Measurements from ENCODE around the gene BTBD8.
"Not testable (repeated sequence)": the region's sequence is repeated elsewhere in the genome, so short reads cannot be mapped to it uniquely, and the experiment has no call there.

DNA sequence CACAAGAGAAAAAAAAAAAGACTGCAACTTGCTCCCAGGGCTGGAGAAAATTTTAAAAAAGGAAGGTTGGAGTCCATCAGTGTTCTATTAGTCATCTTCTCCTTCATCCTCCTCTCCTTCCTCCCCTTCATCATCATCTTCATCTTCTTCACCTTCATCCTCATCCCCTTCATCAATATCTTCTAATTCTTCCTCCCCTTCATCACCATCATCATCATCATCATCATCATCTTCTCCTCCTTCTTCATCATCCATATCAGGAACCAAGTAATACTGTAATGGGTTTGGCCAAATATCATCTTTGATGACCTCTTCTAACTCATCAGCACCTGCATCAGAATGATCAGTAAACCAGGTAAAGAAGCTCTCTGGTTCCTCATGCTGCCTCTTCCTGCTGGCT lies 5.7 kb upstream of the BTBD8 start:
- TF ChIP-seq, protein P1, sequence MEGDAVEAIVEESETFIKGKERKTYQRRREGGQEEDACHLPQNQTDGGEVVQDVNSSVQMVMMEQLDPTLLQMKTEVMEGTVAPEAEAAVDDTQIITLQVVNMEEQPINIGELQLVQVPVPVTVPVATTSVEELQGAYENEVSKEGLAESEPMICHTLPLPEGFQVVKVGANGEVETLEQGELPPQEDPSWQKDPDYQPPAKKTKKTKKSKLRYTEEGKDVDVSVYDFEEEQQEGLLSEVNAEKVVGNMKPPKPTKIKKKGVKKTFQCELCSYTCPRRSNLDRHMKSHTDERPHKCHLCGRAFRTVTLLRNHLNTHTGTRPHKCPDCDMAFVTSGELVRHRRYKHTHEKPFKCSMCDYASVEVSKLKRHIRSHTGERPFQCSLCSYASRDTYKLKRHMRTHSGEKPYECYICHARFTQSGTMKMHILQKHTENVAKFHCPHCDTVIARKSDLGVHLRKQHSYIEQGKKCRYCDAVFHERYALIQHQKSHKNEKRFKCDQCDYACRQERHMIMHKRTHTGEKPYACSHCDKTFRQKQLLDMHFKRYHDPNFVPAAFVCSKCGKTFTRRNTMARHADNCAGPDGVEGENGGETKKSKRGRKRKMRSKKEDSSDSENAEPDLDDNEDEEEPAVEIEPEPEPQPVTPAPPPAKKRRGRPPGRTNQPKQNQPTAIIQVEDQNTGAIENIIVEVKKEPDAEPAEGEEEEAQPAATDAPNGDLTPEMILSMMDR (IDR thresholded peaks at IDR 0.05) = not testable (repeated sequence)
- TF ChIP-seq POLR2A, POLR2AphosphoS5, EP300 (IDR thresholded peaks at IDR 0.05): not testable (repeated sequence)

All from sigmoid colon (tissue), 4 donors.